ENCODE results near the gene EFCAB8.

The EFCAB8 gene, protein sequence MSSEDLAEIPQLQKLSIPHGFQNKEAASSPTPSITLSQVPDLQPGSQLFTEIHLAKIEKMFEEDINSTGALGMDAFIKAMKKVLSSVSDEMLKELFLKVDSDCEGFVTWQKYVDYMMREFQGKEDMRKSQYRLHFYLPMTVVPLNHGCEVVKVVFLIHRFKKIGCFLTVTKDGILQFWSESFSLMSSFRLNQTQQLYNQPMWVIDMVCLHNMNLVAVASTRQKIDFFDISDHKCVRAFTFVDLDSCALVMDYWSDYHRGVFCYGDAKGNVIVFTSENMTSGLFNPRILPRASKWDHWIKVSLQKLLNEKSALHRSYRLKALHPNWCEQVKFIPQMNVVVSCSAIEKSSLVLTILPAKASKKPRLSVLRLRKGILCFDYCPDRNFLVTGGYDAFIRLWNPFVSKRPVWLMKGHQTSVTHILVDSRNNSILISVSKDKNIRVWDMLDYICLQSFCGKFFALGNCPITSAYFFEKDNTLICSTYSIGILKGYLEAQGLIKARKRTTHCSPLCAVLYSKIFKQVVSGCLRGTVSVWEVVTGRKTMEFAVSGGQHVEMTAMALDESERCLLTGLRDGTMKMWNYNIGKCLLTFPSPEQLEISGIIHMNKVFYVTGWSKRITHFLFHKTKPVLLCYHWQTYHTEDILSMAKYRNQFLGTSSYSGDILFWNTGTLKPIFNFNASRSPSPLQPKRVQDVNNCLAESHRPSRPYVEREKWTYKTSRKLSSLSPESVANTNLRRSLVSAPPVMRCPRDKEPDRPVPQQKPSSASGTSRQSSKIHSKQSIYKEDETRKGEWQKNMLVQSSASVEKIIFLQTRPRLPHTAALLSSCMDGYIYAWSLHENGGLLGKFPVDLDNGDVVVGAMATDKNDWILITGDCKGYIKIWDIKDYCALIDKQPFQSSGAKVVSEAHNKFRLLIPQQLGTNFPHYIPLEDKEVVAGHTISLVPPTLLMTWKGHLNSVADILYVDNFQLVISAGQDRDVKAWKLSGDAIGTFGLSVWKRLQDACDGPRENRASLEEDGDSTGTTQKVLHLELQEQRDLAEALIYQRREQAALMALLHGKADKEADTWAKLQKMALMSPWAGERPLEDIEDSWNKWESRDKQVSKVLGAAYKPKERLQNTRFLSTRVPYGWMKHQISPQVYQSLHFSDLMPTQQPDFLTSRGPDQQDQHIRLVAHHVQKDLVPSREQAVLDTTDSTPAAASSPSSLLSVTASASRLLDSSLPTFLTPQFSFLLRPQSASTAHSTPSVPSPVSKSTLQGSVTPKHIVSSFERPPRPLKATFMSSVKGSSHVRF

DNA sequence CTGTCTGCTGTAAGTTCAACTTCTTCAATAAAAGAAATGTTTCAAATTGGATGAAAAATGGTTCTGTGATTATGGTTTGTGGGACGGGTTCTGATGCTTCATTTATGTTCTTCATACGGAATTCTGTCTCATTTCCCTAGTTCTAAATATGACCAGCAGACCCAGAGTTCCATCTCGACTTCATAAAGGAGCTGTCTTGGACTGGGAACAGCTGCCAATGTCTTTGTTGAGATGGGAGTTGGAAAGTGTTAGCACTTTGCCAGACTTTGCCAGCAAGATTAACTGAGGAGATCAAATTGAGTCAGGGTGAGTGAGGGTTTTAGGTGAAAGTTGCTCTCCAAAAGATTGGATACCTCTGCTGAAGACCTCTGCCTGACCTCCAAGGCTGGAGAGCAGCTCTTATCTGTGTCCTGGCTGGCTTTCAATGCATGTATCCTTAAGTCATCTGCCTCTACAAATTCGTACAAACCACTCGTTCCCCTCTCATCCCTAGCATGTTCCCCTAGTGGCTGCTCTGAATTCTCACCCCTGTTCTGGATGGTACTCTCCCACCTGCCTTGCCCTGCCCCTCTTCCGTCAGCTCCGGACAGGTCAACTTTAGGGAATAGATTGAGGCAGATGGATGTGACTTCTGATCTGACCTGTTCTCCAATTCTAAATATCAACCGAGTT is at the start of gene EFCAB8:
Gene EFCAB8 (plus strand): TSS at position 223 of the 672 bp plus-strand sequence. CDS start 4,870 bp downstream, outside the sequence.
- FAIRE-seq, result no peak

DNA sequence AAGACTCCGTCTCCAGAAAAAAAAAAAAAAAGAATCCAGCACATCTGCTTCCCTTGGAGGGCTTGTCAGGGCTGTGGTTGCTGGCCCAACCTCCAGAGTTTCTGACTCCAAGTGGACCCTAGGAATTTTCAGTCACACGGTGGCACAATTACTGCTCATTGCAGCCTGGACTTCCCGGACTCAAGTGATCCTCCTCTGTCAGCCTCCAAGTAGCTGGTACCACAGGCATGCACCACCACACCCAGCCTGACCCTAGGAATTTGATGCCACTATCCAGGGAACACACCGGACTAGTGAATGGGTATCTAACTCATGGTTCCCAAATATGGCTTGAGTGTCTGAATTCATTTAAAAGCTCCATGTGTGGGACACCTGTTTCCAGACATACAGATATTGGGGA is 48.8 kb upstream of the EFCAB8 start:
- no peak for FAIRE-seq

DNA sequence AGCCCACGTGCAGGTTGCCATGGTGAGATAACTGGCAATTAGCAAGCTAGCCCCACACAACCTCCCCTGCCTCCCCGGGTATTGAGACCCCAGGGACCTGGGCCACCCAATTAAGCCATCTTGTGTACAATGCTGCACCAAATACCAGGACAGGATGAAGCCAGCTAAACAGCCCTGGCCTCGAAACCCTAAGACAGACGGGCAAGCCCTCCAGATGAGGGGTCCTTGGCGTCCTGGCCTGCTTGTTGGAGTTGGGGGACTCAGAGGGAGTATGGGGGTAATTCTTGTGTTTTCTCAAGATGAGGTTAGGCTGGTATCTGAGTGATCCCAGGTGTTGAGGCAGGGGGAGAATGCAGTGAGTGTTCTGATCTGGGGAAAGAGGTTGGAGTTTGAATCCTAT is 47.8 kb upstream of the EFCAB8 start:
- no peak for FAIRE-seq

DNA sequence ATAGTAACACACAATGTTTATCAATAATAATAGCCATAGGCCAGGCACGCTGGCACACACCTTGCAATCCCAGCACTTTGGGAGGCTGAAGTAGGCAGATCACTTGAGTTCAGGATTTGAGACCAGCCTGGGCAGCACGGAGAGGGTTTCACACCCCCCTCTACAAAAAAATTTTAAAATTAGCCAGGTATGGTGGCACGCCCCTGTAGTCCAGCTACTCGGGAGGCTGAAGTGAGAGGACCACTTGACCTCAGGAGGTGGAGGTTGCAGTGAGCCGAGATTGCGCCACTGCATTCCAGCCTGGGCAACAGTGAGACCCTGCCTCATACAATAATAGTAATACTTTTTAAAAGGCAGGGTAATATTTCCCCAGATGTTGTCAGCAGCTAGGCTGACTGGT is 46.8 kb upstream of the EFCAB8 start:
- no peak for FAIRE-seq

DNA sequence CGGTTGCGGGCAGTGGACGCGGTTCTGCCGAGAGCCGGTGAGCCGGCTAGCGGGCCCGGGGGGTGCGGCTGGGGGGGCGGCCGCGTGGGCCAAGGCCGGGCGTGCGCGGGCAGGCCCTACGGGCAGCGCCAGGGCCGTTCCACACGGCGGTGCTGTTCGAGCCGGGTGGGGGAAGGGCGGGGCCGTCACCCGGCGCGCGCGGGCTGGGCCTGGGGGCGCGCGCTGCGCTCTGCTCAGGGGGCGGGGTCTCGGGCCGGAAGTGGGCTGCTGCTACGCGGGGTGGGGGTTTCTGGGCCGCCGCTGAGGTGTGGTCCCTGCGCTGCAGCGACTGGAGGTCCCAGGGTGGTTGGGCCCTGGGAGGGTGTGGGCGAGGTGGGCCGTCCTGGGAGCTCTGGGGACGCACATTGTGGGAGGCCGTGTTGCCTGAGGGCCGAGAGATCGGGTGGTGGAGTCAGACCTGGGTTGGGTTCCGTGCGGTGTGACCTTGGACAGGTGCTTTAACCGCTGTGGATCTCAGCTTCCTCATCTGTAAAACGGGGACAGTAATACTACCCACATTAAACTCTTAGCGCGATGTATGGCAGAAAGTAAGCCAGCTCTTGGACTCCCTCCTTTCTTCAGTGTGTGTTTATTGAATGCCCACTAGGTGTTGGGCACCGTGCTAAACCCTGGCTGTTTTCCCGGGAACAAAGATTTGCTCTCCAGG is 38.6 kb upstream of the EFCAB8 start:
- no peak for FAIRE-seq

DNA sequence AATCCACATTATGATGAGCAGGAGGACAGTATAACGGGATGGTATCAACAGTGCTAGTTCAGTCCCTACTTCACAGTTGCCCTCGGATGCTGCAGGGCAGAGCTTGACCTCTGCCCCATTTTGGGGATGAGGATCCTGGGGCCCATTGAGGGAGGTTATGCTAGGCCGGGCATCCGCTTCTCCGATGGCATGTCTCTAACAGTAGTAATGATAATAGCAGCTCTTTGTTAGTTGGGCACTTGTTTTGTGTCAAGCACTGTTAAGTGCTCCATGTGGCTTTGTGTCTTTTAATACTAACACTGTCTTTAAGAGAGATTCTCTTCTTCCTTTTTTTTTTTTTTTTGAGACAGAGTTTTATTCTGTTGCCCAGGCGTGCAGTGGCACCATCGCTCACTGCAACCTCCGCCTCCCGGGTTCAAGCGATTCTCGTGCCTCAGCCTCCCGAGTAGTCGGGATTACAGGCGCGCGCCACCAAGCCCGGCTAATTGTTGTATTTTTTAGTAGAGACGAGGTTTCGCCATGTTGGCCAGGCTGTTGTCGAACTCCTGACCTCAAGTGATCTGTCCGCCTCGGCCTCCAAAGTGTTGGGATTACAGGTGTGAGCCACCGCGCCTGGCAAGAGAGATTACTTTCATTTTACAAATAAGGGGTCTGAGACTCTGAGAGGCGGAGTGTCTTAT is 37.9 kb upstream of the EFCAB8 start:
- FAIRE-seq, result no peak

DNA sequence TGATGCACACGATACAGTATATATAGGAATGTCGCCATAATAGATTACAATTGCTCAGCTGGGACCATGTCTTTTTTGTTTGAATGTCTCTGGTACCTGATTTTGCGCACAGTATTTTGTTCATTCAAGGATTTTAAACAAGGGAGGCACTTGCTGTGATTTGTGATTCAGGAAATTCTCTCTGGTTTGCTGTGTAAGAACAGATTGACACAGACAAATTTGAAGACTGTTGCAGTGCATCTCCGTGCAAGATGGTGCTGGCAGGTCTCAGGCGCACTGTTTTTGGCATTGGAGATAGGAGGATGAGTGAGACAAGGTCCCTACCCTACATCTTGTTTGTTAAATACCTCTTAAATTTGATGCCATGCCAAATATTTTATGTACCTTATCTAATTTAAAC is 36.5 kb upstream of the EFCAB8 start:
- FAIRE-seq, result no peak

DNA sequence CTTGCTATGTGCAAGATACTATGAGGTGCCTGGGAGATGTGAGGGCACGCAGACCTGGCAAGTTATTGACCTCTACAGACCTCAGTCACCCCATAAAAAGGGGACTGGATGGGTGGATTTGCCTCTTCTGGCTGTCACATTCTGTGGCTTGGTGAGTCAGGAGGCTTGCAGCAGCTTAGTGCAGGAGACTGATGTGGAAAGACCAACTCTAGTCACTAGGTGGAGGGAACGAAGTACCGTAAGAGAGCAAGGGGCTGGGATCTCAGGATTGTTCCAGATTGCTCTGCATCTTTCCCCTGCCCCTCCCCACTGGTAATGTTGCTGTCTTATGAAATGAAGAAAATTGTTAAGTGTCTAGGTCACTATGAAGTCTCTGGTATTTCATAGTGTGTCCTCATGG is 35.6 kb upstream of the EFCAB8 start:
- FAIRE-seq, result no peak

DNA sequence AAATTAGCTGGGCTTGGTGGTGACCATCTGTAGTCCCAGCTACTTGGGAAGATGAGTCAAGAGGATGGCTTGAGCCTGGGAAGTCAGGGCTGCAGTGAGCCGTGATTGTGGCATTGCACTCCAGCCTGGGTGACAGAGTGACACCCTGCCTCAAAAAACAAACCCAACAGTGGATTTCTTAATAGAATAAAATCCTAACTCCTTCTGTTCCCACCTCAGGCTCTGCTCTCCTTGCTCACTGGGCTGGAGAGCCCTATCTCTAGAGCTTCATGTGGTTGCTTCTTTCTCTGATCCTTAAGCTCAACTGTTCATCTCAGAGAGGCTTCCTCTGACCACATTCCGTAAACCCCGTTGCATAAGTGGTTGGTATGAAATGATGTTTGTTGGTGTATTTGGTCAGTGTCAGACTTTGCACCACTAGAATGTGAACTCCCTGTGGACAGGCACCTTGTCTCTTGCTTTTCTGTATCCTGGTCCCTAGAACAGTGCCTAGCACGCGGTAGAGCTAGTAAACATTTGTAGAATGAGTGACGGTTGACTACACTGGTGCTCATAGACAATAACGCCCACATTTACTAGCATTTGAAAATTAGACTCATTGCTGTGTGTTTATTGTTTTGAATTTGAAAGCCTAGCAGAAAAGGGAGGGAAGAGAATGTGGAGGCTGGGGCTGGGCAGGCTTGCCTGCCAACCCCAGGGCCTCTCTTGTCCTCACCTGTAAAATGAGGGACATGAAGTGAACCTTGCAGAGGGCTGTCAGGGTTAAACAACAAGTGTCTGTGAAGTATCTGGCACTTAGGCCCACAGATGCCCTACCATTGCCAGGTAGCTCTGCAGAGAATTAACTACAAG is 34.8 kb upstream of the EFCAB8 start:
- FAIRE-seq, result no peak

DNA sequence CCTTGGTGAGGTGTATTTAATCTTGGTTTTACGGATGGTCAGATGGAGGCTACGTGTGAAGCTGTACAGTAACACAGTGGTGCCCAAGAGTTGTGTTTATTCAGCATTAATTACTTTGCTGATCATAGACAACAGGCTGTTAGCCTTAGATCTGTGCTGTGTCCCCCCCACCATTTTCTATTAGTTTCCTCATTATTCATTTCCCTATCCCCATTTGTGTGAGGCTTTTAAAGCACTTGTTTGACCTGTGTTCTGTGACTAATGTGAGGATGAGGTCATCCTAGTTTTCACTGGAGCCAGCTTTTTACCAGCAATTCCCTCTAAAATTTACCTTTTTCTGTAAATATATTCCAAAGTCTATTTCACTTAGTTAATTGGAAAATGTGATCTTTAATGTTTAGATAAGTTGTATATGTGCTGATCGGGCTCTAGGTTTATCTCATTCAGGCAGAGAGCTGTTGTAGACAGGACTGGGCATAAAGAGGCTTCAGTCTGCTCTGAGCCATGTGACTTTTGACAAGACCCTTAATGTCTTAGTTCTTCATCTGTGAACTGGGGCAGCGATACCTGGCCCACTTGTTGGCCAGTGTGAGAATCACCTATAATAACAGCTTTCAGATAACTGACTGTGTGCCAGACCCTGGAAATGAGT is 30.6 kb upstream of the EFCAB8 start:
- no peak for FAIRE-seq

DNA sequence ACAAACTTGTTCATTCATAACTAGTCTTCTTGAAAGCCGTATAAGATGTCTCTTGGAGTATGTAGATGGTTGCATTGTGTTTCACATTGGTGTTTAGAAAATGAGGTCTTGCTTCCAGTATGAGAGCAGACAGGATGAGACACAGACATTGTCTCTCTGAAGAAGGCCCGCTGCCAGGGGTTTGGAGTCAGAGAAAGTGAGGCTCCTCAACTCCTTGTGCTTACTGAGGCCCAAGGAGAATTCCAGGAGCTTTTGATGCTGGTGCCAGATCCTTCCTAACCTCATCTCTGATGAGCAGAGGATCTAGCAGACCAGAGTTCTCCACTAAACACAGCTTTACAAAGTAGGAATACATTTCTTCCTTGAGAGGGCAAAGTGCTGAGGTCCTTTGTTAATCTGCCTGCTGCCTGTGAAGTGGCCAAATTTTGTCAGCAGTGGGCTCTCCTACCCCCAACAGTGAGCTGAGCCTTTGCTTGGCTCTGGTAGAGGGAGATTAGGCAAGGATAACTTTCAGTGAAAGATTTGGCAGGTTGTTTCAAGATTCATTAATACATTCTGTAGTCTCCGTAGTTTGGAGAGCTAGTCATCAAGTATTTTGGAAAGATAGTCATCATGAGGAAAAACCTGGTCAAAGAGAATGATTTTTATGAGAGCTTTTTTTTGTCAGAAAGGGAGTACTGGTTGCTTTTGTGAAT is 29.3 kb upstream of the EFCAB8 start:
- FAIRE-seq, result no peak

DNA sequence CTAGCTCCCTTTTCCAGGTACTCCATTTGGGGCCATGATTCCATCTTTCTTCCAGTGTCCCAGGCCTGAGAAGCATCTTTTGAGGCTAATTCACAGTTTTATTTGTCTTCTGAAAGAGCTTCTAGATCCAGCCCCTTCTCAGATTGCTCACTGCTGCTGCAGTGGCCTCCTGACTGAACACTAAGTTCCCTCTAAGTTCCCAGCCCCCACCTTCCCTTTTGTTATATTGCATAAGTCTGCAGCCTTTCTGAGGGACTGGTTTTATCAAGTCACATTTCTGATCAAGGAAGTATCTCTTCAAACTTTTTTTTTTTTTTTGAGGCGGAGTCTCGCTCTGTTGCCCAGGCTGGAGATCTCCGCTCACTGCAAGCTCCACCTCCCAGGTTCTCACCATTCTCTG is 28.3 kb upstream of the EFCAB8 start:
- no peak for FAIRE-seq

DNA sequence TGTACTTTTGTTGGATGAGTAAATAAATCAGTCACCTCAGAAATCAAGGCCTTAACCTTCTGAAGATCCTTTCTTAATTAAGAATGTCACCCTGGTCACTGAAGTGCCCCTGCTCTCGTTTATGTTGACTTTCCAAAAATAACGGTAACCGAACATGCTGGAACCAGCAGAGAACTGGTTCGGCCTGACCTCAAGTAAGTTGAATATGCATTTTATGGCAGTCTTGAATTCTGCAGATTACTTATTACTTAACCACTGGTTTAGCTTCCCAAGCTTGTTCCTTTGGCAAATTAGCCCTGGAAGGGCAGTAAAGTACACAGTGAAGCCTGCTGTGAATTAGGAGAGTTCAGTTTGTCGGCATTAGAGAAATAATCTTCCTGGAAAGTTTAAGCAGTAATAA is 26.7 kb upstream of the EFCAB8 start:
- no peak for FAIRE-seq

DNA sequence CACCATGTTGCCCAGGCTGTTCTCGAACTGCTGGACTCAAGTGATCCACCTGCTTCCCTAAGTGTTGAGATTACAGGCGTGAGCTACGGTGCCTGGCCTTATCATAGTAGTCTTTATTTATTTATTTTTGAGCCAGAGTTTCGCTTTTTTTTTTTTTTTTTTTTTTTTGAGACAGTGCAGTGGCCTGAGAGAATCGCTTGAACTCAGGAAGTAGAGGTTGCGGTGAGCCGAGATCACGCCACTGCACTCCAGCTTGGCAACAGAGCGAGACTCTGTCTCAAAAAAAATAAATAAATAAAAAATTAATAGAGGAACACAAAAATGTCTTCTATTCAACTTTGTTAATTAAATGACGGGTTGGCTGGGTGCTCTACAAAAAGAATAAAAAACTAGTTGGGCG is 26.1 kb upstream of the EFCAB8 start:
- FAIRE-seq, result no peak

DNA sequence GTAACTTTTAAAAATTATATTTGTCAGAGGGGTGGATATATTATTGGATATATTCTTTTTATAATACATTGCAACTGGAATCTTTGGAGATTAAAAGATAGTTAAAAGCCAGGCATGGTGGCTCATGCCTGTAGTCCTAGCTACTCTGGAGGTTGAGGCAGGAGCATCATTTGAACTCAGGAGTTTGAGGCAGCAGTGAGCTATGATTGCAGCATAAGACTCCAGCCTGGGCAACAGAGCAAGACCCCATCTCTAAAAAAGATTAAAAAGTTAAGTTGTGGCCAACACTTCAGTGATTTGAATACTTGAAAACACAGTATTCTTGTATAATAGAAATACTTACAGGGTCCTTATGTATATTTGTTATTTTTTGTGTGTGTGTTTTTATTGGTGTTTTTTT is 23.8 kb upstream of the EFCAB8 start:
- no peak for FAIRE-seq

DNA sequence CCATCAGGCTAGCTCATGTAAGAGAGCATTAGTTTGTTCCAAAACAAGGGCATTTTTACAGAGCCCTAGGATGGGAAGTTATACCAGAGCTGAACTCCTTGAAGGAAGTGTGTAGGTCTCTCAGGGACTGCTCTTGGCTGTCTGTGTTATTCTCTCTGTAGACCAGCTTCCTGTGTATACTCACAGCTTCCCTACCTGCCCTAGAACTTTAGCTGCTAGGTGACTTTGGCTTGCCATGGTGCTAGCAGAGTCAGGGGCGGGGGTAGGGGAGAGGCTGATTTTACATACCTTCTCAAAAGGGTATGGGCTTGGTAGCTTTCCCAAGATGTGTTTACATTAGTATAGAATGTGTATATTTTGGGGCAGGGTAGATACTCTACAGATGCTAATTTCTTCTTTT is 21.6 kb upstream of the EFCAB8 start:
- FAIRE-seq, result no peak

DNA sequence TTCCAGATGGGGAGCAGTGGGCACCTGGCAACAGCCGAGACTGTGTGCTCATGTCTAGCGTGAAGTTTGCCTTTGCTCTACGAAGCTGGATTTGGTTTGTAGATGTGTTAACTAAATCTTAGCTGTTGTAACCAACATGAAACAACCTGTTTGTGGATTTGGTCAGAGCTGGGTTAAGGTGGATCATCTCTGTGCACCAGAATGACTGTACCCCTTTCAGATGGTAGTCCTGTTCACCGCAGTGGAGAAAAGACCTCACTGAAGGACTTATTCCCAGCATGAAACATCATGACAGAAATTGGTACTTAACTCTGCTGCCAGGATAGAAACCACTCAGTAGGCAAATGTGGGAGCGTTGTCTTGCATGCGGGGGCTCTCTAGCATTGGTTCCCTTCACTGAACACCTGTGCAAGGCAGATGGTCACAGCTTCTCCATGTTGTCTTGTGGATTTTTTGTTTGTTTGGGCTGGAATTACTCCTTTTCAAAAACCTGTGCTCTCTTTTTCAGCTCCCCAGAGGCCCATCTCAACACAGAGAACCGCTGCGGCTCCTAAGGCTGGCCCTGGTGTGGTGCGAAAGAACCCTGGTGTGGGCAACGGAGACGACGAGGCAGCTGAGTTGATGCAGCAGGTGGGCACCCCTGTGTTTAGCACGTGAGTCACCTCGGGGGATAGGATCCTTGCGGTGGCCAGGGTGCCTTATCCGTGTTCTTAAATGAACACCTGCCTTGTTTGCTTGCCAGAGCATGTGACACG is 19.3 kb upstream of the EFCAB8 start:
- no peak for FAIRE-seq

DNA sequence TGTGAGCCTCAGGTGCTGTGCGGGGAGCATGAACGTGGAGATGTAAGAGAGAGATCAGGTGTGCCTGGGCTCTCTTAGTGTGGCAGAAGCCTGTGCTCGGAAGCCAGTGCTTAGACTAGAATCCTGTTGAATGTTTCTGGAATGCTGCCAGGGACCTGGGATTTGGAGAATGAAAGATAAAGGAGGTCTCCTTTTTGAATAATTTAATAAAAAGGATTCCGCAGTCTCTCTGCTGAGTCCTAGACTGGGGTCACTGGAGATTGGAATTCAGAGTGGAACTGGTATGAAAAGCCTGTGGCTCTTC is 18.8 kb upstream of the EFCAB8 start:
- no peak for FAIRE-seq

DNA sequence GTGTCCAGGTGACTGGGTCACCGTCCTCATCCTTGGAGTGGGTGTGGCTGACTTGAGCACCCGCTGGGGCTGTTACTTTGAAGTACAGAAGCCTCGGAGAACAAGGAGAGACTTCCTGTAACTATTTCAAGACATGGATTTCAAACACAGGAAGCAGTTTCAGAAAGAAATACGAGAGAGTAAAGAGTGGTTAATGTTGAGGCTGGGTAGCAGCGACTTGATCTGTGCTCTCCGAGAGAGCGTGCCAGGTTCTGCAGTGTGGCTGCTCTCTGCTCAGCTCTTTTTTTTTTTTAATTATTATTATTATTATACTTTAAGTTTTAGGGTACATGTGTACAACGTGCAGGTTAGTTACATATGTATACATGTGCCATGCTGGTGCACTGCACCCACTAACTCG is 17.5 kb upstream of the EFCAB8 start:
- FAIRE-seq, result no peak

Measured in G401.6 (cell line).